Neural cell (in vitro differentiated cells): Measurements from ENCODE around the gene ENPEP. TPM values are rescaled to one million over a fixed set of nuclear protein-coding genes. Genes with fewer than 3 reads are reported as not detected.

Experiments
- H2AFZ ChIP-seq: fragments of 200-600, 300-800 bp; sonication (generic), shearing (Covaris generic); 2 replicates; pipeline ENCODE4 v1.6.0; 2014; ENCODE audit warnings: low read depth, mild to moderate bottlenecking, antibody characterized with exemption, low read length, moderate library complexity
- H3F3A ChIP-seq: fragments of 200-600 bp; shearing (Covaris generic); 2 replicates; pipeline ENCODE4 v1.6.1; 2016; ENCODE audit warnings: mild to moderate bottlenecking, moderate library complexity, mixed read lengths, antibody characterized with exemption, low read length; ENCODE audit not compliant: insufficient read depth, poor library complexity, severe bottlenecking
- H3K27ac ChIP-seq: fragments of 200-600, 300-800 bp; sonication (generic), shearing (Covaris generic); 2 replicates; pipeline ENCODE4 v1.5.1; 2014; ENCODE audit warnings: mild to moderate bottlenecking, low read length, moderate library complexity
- H3K27me3 ChIP-seq: fragments of 300-800, 200-600 bp; sonication (generic), shearing (Covaris generic); 2 replicates; pipeline ENCODE4 v1.6.0; 2014; ENCODE audit warnings: mild to moderate bottlenecking, low read depth, low read length, moderate library complexity; ENCODE audit not compliant: insufficient read depth
- H3K36me3 ChIP-seq: fragments of 300-800, 200-600 bp; sonication (generic), shearing (Covaris generic); 2 replicates; pipeline ENCODE4 v1.5.1; 2014; ENCODE audit warnings: mild to moderate bottlenecking, antibody characterized with exemption, low read length, moderate library complexity; ENCODE audit not compliant: insufficient read depth
- H3K4me2 ChIP-seq: fragments of 300-800, 200-600 bp; sonication (generic), shearing (Covaris generic); 2 replicates; pipeline ENCODE4 v1.6.0; 2014; ENCODE audit warnings: mild to moderate bottlenecking, low read length
- H3K4me3 ChIP-seq: fragments of 300-800, 200-600 bp; sonication (generic), shearing (Covaris generic); 2 replicates; pipeline ENCODE4 v1.5.1; 2014; ENCODE audit warnings: mild to moderate bottlenecking, low read length, moderate library complexity
- H3K79me2 ChIP-seq: fragments of 200-600 bp; shearing (Covaris generic); replicated peaks from 2 replicates; pipeline ENCODE4 v1.6.0; 2014; ENCODE audit warnings: mild to moderate bottlenecking, low read length, moderate library complexity; ENCODE audit not compliant: insufficient read depth
- H3K9ac ChIP-seq: fragments of 300-800, 200-600 bp; sonication (generic), shearing (Covaris generic); 2 replicates; pipeline ENCODE4 v1.6.1; 2016; ENCODE audit warnings: mild to moderate bottlenecking, low read length, mixed read lengths
- H3K9me2 ChIP-seq: fragments of 200-600 bp; shearing (Covaris generic); 2 replicates; pipeline ENCODE4 v1.6.1; 2016; ENCODE audit warnings: mild to moderate bottlenecking, low read length, mixed read lengths; ENCODE audit not compliant: insufficient read depth
- H3K9me3 ChIP-seq: fragments of 200-600, 300-800 bp; sonication (generic), shearing (Covaris generic); 2 replicates; pipeline ENCODE4 v1.6.1; 2016; ENCODE audit warnings: mild to moderate bottlenecking, mixed run types, low read length, moderate library complexity, mixed read lengths
- H4K20me1 ChIP-seq: fragments of 200-600 bp; shearing (Covaris generic); 2 replicates; pipeline ENCODE4 v1.6.1; 2016; ENCODE audit warnings: mild to moderate bottlenecking, mixed run types; ENCODE audit not compliant: insufficient read depth
- CTCF ChIP-seq: fragments of 450-650 bp; IDR thresholded peaks from 2 replicates; pipeline ENCODE4 v1.5.1; 2014; ENCODE audit warnings: antibody characterized with exemption, mild to moderate bottlenecking, moderate library complexity; ENCODE audit not compliant: poor library complexity, severe bottlenecking
- EP300 ChIP-seq: fragments of 450-650 bp; conservative IDR thresholded peaks from 2 replicates; pipeline ENCODE4 v1.6.1; 2014; ENCODE audit warnings: antibody characterized with exemption, mild to moderate bottlenecking, moderate library complexity; ENCODE audit not compliant: poor library complexity, severe bottlenecking
- EZH2 ChIP-seq: fragments of 200-600, 300-800 bp; shearing (Covaris generic), sonication (generic); IDR thresholded peaks from 2 replicates; pipeline ENCODE4 v1.6.1; 2014; ENCODE audit warnings: antibody characterized with exemption, low read length, borderline replicate concordance, mild to moderate bottlenecking; ENCODE audit not compliant: insufficient read depth, poor library complexity, severe bottlenecking
- MXI1 ChIP-seq: fragments of 450-650 bp; conservative IDR thresholded peaks from 2 replicates; pipeline ENCODE4 v1.6.1; 2014; ENCODE audit warnings: antibody characterized with exemption, mild to moderate bottlenecking; ENCODE audit not compliant: poor library complexity, severe bottlenecking
- POLR2AphosphoS5 ChIP-seq: IDR thresholded peaks from 2 replicates; pipeline ENCODE4 v1.6.1; 2012
- RAD21 ChIP-seq: fragments of 450-650 bp; conservative IDR thresholded peaks from 2 replicates; pipeline ENCODE4 v1.6.1; 2014; ENCODE audit warnings: antibody characterized with exemption, mild to moderate bottlenecking, moderate library complexity
- REST ChIP-seq: IDR thresholded peaks from 2 replicates; pipeline ENCODE4 v1.6.1; 2012; ENCODE audit warnings: borderline replicate concordance
- SMC3 ChIP-seq: fragments of 450-650 bp; conservative IDR thresholded peaks from 2 replicates; pipeline ENCODE4 v1.6.1; 2014; ENCODE audit warnings: antibody characterized with exemption, mild to moderate bottlenecking, moderate library complexity; ENCODE audit not compliant: poor library complexity
- TAF1 ChIP-seq: IDR thresholded peaks from 2 replicates; pipeline ENCODE4 v1.6.1; 2012; ENCODE audit warnings: low read depth
- polyA plus RNA-seq: library from polyadenylated mRNA; depleted of rRNA; stranded (reverse); fragments of >200 nt; gene quantifications from 2 replicates; pipeline ENCODE4 v1.2.3, GENCODE V29; 2014

Gene ENPEP
- polyA plus RNA-seq, 1 donor from 2014 or later = 0.06 TPM

DNA sequence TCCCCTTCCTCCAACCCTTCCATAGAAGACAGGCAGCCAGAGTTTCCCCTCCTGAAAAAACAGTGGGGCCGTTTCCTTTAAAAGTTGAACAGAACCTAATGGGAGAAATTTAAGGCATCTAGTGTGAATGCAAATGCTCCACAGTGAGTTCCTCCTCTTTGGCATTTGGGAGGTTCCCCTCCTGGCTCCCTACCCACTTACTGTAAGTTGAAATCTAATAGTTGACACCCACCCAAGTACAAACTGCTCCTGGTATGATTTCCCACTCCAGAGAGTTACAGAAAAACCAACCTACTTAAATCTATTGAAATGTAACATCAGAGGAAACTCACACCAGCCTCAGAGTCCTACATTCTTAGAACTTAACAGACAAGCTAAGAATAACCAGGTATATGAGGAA is 17.6 kb downstream of the ENPEP start:
- no peaks in the 10 kb centered on the region for H3K9me2 ChIP-seq
- no peaks in the 10 kb centered on the region for H4K20me1 ChIP-seq
- no peaks in the 10 kb centered on the region for H3K27me3 ChIP-seq
- H3F3A ChIP-seq = no peaks in the 10 kb centered on the region
- no peak overlapping the region for H3K4me3 ChIP-seq
- H3K9me3 ChIP-seq = no peaks in the 10 kb centered on the region
- H3K9ac ChIP-seq = no peak overlapping the region
- H3K27ac ChIP-seq = no peak overlapping the region
- no peaks in the 10 kb centered on the region for H3K79me2 ChIP-seq
- no peak for TF ChIP-seq EZH2
- TF ChIP-seq TAF1 = no peak
- no peak for TF ChIP-seq SMC3
- no peak for TF ChIP-seq EP300
- no peak for TF ChIP-seq CTCF
- TF ChIP-seq RAD21 = no peak
- TF ChIP-seq REST = no peak
- TF ChIP-seq MXI1 = no peak
- no peak for TF ChIP-seq POLR2AphosphoS5
- H3K36me3 ChIP-seq = no peaks in the 10 kb centered on the region
- no peak overlapping the region for H2AFZ ChIP-seq
- no peak overlapping the region for H3K4me2 ChIP-seq

DNA sequence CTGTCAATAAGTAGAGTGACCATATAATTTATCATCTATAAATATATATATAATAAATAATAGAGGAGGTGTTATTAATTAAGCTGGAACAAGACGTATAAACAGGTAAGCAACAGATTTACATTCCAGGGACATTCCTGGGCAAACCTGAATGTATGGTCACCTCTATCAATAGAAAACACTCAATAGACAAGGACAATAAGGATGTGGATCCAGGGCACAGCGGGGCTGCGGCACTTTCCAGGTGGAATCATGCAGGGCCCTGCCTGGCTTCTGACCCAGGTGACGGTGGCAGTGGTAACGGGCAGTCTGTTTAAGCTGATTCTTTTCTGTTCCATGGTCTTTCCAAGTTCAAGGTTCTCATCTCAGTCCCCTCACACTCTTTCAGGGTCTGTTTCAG is 22.5 kb downstream of the ENPEP start:
- Histone ChIP-seq H3K4me2 (no peak overlapping the region), H4K20me1 (no peaks in the 10 kb centered on the region), H2AFZ (no peak overlapping the region), H3K9me2 (no peaks in the 10 kb centered on the region), H3K27ac (no peak overlapping the region), H3F3A (no peaks in the 10 kb centered on the region), H3K9me3 (no peaks in the 10 kb centered on the region), H3K27me3 (no peaks in the 10 kb centered on the region), H3K4me3 (no peak overlapping the region), H3K79me2 (no peaks in the 10 kb centered on the region), H3K36me3 (no peaks in the 10 kb centered on the region), H3K9ac (no peak overlapping the region)
- TF ChIP-seq TAF1 (no peak), RAD21 (no peak), EZH2 (no peak), SMC3 (no peak), EP300 (no peak), MXI1 (no peak), CTCF (no peak), POLR2AphosphoS5 (no peak), REST (no peak)
